CD14-positive monocyte (primary cell): ENCODE data around the gene KATNIP. TPM values are rescaled to one million over a fixed set of nuclear protein-coding genes. Genes with fewer than 3 reads are reported as not detected.
A peak's percentile ranks its signal among the peaks of the same experiment; 100 is the strongest.

ENCODE experiments used
- DNase-seq, 3 donors: peaks; one replicate each; pipeline ENCODE4 v3.0.0-alpha.2; 2011 to 2022
- H2AFZ ChIP-seq: 2 replicates; pipeline ENCODE4 v1.6.0; 2012; ENCODE audit warnings: mild to moderate bottlenecking, low read depth, low read length, inconsistent platforms; ENCODE audit not compliant: insufficient read depth, poor library complexity, severe bottlenecking
- H3K27ac ChIP-seq, 2 donors: 1 replicate in 1 of 2; 2 replicates in 1 of 2; pipeline ENCODE4 v1.5.1; 2012 to 2013; ENCODE audit warnings: low read length in 2 of 2, control low read depth in 1 of 2, inconsistent platforms in 1 of 2, low read depth in 1 of 2, mild to moderate bottlenecking in 1 of 2
- H3K27me3 ChIP-seq, 2 donors: one replicate each; pipeline versions ENCODE4 v1.6.0 to v1.6.1; 2011 to 2013; ENCODE audit warnings: low read length in 2 of 2; ENCODE audit not compliant: control insufficient read depth in 2 of 2, insufficient read depth in 2 of 2
- H3K36me3 ChIP-seq, 2 donors: replicated peaks in 1 of 2; 1 replicate in 1 of 2; 2 replicates in 1 of 2; pipeline versions ENCODE4 v1.5.1 to v1.6.1; 2012 to 2013; ENCODE audit warnings: low read length in 2 of 2, control low read depth in 1 of 2, inconsistent platforms in 1 of 2, mild to moderate bottlenecking in 1 of 2; ENCODE audit not compliant: insufficient read depth in 2 of 2, control insufficient read depth in 1 of 2
- H3K4me1 ChIP-seq, 2 donors: 1 replicate in 1 of 2; 2 replicates in 1 of 2; pipeline versions ENCODE4 v1.5.1 to v1.6.1; 2012 to 2013; ENCODE audit warnings: low read length in 2 of 2, control low read depth in 1 of 2, inconsistent platforms in 1 of 2, mild to moderate bottlenecking in 1 of 2, moderate library complexity in 1 of 2; ENCODE audit not compliant: insufficient read depth in 2 of 2, control insufficient read depth in 1 of 2
- H3K4me2 ChIP-seq: replicated peaks from 2 replicates; pipeline ENCODE3; 2012; ENCODE audit warnings: low read length, moderate library complexity, mild to moderate bottlenecking; ENCODE audit not compliant: poor library complexity, severe bottlenecking; ENCODE audit errors: extremely low read depth
- H3K4me3 ChIP-seq, 3 experiments: fragments of 200-600 bp in 1 of 3; sonication (generic) in 1 of 3; replicated peaks in 1 of 3; 1 replicate in 2 of 3; 2 replicates in 1 of 3; pipeline ENCODE4 v1.5.1; 2011 to 2013; ENCODE audit warnings: low read length in 3 of 3, mild to moderate bottlenecking in 3 of 3, control low read depth in 2 of 3, low read depth in 2 of 3, inconsistent platforms in 1 of 3, moderate library complexity in 1 of 3
- H3K79me2 ChIP-seq: 2 replicates; pipeline ENCODE4 v1.6.0; 2012; ENCODE audit warnings: mild to moderate bottlenecking, control low read depth, inconsistent platforms, low read length, moderate library complexity; ENCODE audit not compliant: insufficient read depth
- H3K9ac ChIP-seq: 2 replicates; pipeline ENCODE4 v1.6.0; 2017; ENCODE audit warnings: low read length, mild to moderate bottlenecking; ENCODE audit not compliant: insufficient read depth, poor library complexity, severe bottlenecking
- H3K9me3 ChIP-seq, 2 donors: replicated peaks in 1 of 2; 1 replicate in 1 of 2; 2 replicates in 1 of 2; pipeline versions ENCODE4 v1.5.1 to v1.6.1; 2012 to 2013; ENCODE audit warnings: low read length in 2 of 2, control low read depth in 1 of 2; ENCODE audit not compliant: control insufficient read depth in 1 of 2, insufficient read depth in 1 of 2
- H4K20me1 ChIP-seq: 2 replicates; pipeline ENCODE4 v1.6.0; 2012; ENCODE audit warnings: mild to moderate bottlenecking, low read length, control low read depth, moderate library complexity; ENCODE audit not compliant: insufficient read depth
- H3K27ac Mint-ChIP-seq, 7 donors: one replicate each; pipeline ENCODE4 v1.8.0; 2020; ENCODE audit warnings: mild to moderate bottlenecking in 7 of 7, mixed read lengths in 7 of 7, moderate library complexity in 6 of 7, inconsistent platforms in 2 of 7
- H3K27me3 Mint-ChIP-seq, 3 donors: one replicate each; pipeline ENCODE4 v1.8.0; 2021 to 2022; ENCODE audit warnings: low read depth in 3 of 3, mild to moderate bottlenecking in 3 of 3, mixed read lengths in 3 of 3, moderate library complexity in 3 of 3, inconsistent platforms in 1 of 3
- H3K36me3 Mint-ChIP-seq, 2 donors: one replicate each; pipeline ENCODE4 v1.8.0; 2020; ENCODE audit warnings: mixed read lengths in 2 of 2, inconsistent platforms in 1 of 2, mild to moderate bottlenecking in 1 of 2
- H3K4me1 Mint-ChIP-seq: one replicate; pipeline ENCODE4 v1.8.0; 2020; ENCODE audit warnings: mild to moderate bottlenecking, mixed read lengths
- H3K4me3 Mint-ChIP-seq, 2 donors: one replicate each; pipeline ENCODE4 v1.8.0; 2020; ENCODE audit warnings: mild to moderate bottlenecking in 2 of 2, mixed read lengths in 2 of 2, moderate library complexity in 1 of 2
- H3K9me3 Mint-ChIP-seq, 7 donors: one replicate each; pipeline ENCODE4 v1.8.0; 2020 to 2022; ENCODE audit warnings: mixed read lengths in 7 of 7, mild to moderate bottlenecking in 6 of 7, moderate library complexity in 6 of 7, inconsistent platforms in 2 of 7
- CTCF ChIP-seq: fragments of 200-600 bp; IDR thresholded peaks from one replicate; pipeline ENCODE4 v1.8.0; 2022; ENCODE audit warnings: antibody characterized with exemption, mild to moderate bottlenecking
- WGBS: methylation state at CpG from one replicate; pipeline ENCODE4 v1.1.5; 2013; ENCODE audit warnings: missing lambda C conversion rate; ENCODE audit not compliant: insufficient coverage; 5-methylcytosine and 5-hydroxymethylcytosine counted together
- intact Hi-C, 2 donors: fragments of 100-400 bp; cut with micrococcal nuclease; formaldehyde crosslinking; loops; one replicate each; pipeline versions ENCODE4 v1.15.0 to v1.15.1; 2023
- polyA plus RNA-seq, 3 donors: library from polyadenylated mRNA; depleted of rRNA in 1 of 3; unstranded in 2 of 3; stranded (reverse) in 1 of 3; fragments of 300-500 nt in 2 of 3; fragments of >200 nt in 1 of 3; fragmentation: Illumina TruSeq in 2 of 3; gene quantifications; 1 replicate in 2 of 3; 2 replicates in 1 of 3; pipeline ENCODE4 v1.2.3, GENCODE V29; 2012 to 2021

KATNIP gene
- polyA plus RNA-seq, 3 donors = 2.4 to 28.0 (median 5.0) TPM

GRCh38 chr16:27564224-27564623 is 14.3 kb downstream of the KATNIP start:
- no peaks in the 10 kb centered on the region for H3K9me3 ChIP-seq
- no peak for DNase-seq
- no peak overlapping the region for H3K4me3 Mint-ChIP-seq
- H3K36me3 ChIP-seq = no peaks in the 10 kb centered on the region
- peaks cover 0 to 4% (median 0%) of the 10 kb centered on the region in 3 donors for H3K27me3 Mint-ChIP-seq
- H3K4me1 Mint-ChIP-seq = peaks cover 31% of the 10 kb centered on the region
- H3K27ac ChIP-seq = no peak overlapping the region
- peaks cover 9% of the 10 kb centered on the region in 2 donors for H3K4me1 ChIP-seq
- H3K4me3 ChIP-seq = no peak overlapping the region
- peaks cover 7 to 8% of the 10 kb centered on the region in 2 donors for H3K36me3 Mint-ChIP-seq
- H3K9ac ChIP-seq = no peak overlapping the region
- H3K9me3 Mint-ChIP-seq = no peaks in the 10 kb centered on the region
- WGBS = 83% methylated on average over 3 of the region's 5 CpGs
- no peak for TF ChIP-seq CTCF
- H3K27ac Mint-ChIP-seq = peak overlapping the region in 2 of 7 donors; percentile 21 to 42
- no peaks in the 10 kb centered on the region for H3K27me3 ChIP-seq
- no peaks in the 10 kb centered on the region for H4K20me1 ChIP-seq
- intact Hi-C loops = no loop called here
- no peak overlapping the region for H2AFZ ChIP-seq
- H3K4me2 ChIP-seq = no peak overlapping the region
- no peaks in the 10 kb centered on the region for H3K79me2 ChIP-seq

GRCh38 chr16:27566417-27566816 is 16.5 kb downstream of the KATNIP start:
- Histone ChIP-seq H3K9me3 (no peaks in the 10 kb centered on the region), H3K4me3 (no peak overlapping the region), H3K4me1 (peaks cover 9% of the 10 kb centered on the region in 2 donors), H2AFZ (no peak overlapping the region), H3K79me2 (no peaks in the 10 kb centered on the region), H3K27me3 (no peaks in the 10 kb centered on the region), H3K4me2 (peak overlapping the region; percentile 6), H3K27ac (peak overlapping the region; percentile 4 to 26), H4K20me1 (no peaks in the 10 kb centered on the region), H3K36me3 (no peaks in the 10 kb centered on the region), H3K9ac (no peak overlapping the region)
- Mint-ChIP-seq H3K9me3 (no peaks in the 10 kb centered on the region), H3K27ac (peak overlapping the region in 6 of 7 donors; percentile 15 to 81 (median 64)), H3K27me3 (peaks cover 0 to 2% (median 0%) of the 10 kb centered on the region in 3 donors), H3K4me3 (peak overlapping the region in 1 of 2 donors; percentile 59), H3K36me3 (peaks cover 5 to 9% of the 10 kb centered on the region in 2 donors), H3K4me1 (peaks cover 31% of the 10 kb centered on the region)
- intact Hi-C loops = no loop called here
- peak; percentile 34 to 54 (median 35) for DNase-seq
- TF ChIP-seq CTCF = no peak
- WGBS = 10% methylated on average over 6 of the region's 6 CpGs
